ENCODE results near the gene SLC25A42. TPM values are rescaled to one million over a fixed set of nuclear protein-coding genes. Genes with fewer than 3 reads are reported as not detected.

The SLC25A42 gene
- polyA plus RNA-seq, 1 experiment: 5.8 TPM

- peak overlapping the region; percentile 1; the same call in 1 of the 2 replicates for H3K4me3 ChIP-seq (ENCODE audit: low read depth, low read length)
These were observed 55.8 kb downstream of the SLC25A42 start for GRCh38 chr19:19119325-19120237.

GRCh38 chr19:19120308-19121231 is 56.8 kb downstream of the SLC25A42 start:
- Histone ChIP-seq H3K27me3 (ENCODE audit: control insufficient read depth, insufficient read depth, low read length) (no peaks in the 10 kb centered on the region), H3K4me3 (ENCODE audit: low read depth, low read length) (peak overlapping the region; percentile 23), H3K36me3 (ENCODE audit: control insufficient read depth, insufficient read depth, low read length) (peaks cover 1% of the 10 kb centered on the region; the same call in 1 of the 2 replicates)
- no peak for DNase-seq (ENCODE audit: low read depth)
- POLR2A ChIA-PET: no interaction called here
- CTCF ChIA-PET: interaction anchor here (1.0 kb wide), 1 partner anchor 16 kb away, joined by 3 read pairs; no protein-coding TSS in a partner anchor
- TF ChIP-seq CTCF (IDR thresholded peaks at IDR 0.05; ENCODE audit: insufficient read depth, low read depth, low read length): no peak

More at GRCh38 chr19:19119325-19120237, 55.8 kb downstream of the SLC25A42 start:
- H3K36me3 ChIP-seq (ENCODE audit: control insufficient read depth, insufficient read depth, low read length): peaks cover 1% of the 10 kb centered on the region; the same call in 1 of the 2 replicates
- DNase-seq (ENCODE audit: low read depth): no peak
- POLR2A ChIA-PET: no interaction called here
- TF ChIP-seq CTCF (IDR thresholded peaks at IDR 0.05; ENCODE audit: insufficient read depth, low read depth, low read length): no peak
- CTCF ChIA-PET: no interaction called here
- no peaks in the 10 kb centered on the region for H3K27me3 ChIP-seq (ENCODE audit: control insufficient read depth, insufficient read depth, low read length)

- no peak for DNase-seq (ENCODE audit: low read depth)
- Histone ChIP-seq H3K36me3 (ENCODE audit: control insufficient read depth, insufficient read depth, low read length) (peaks cover 1% of the 10 kb centered on the region; the same call in 1 of the 2 replicates), H3K27me3 (ENCODE audit: control insufficient read depth, insufficient read depth, low read length) (no peaks in the 10 kb centered on the region), H3K4me3 (ENCODE audit: low read depth, low read length) (no peak overlapping the region)
- ChIA-PET CTCF (interaction anchor here (1.0 kb wide), 1 partner anchor 15 kb away, joined by 3 read pairs; no protein-coding TSS in a partner anchor), POLR2A (no interaction called here)
- no peak for TF ChIP-seq CTCF (IDR thresholded peaks at IDR 0.05; ENCODE audit: insufficient read depth, low read depth, low read length)
These were observed 57.6 kb downstream of the SLC25A42 start for GRCh38 chr19:19121371-19121770.

GRCh38 chr19:19122902-19123301 is 59.1 kb downstream of the SLC25A42 start:
- no peak for DNase-seq (ENCODE audit: low read depth)
- ChIA-PET POLR2A (no interaction called here), CTCF (no interaction called here)
- Histone ChIP-seq H3K27me3 (ENCODE audit: control insufficient read depth, insufficient read depth, low read length) (no peaks in the 10 kb centered on the region), H3K4me3 (ENCODE audit: low read depth, low read length) (no peak overlapping the region), H3K36me3 (ENCODE audit: control insufficient read depth, insufficient read depth, low read length) (peaks cover 1% of the 10 kb centered on the region; the same call in 1 of the 2 replicates)
- no peak for TF ChIP-seq CTCF (IDR thresholded peaks at IDR 0.05; ENCODE audit: insufficient read depth, low read depth, low read length)
